ENCODE results near the gene TGOLN2. TPM values are rescaled to one million over a fixed set of nuclear protein-coding genes. Genes with fewer than 3 reads are reported as not detected.

The TGOLN2 gene
- total and polyA plus RNA-seq, 2 of the 13 experiments (the other 11 are each of a cell fraction or from before 2014, with no cell fraction given), result 99.6 to 155 TPM

GRCh38 chr2:85287721-85288120, 40.1 kb downstream of the TGOLN2 start:
- Histone ChIP-seq H3K4me3 (replicated peaks in 1 of 3; ENCODE audit: insufficient read depth in 1 of 3, low read depth in 2 of 3, low read length in 3 of 3) (no peak overlapping the region), H3K4me1 (ENCODE audit: insufficient read depth, low read length) (peaks cover 13% of the 10 kb centered on the region), H3K36me3 (replicated peaks in 1 of 2; ENCODE audit: control insufficient read depth in 1 of 2, insufficient read depth in 2 of 2, low read length in 2 of 2) (no peaks in the 10 kb centered on the region), H3K27me3 (ENCODE audit: control insufficient read depth in 1 of 2, insufficient read depth in 2 of 2, low read length in 2 of 2) (peaks cover 2 to 40% of the 10 kb centered on the region in 2 experiments; a peak in 4 of 5 replicates), H4K20me1 (ENCODE audit: insufficient read depth, low read length) (no peaks in the 10 kb centered on the region), H3K9me3 (ENCODE audit: low read length) (no peaks in the 10 kb centered on the region), H3K27ac (ENCODE audit: extremely low read length, insufficient read depth, low read length) (no peak overlapping the region), H3K9ac (ENCODE audit: insufficient read depth, low read depth, low read length) (no peak overlapping the region), H3K4me2 (ENCODE audit: low read depth, low read length) (no peak overlapping the region), H3K79me2 (ENCODE audit: insufficient read depth, low read length) (no peaks in the 10 kb centered on the region), H2AFZ (ENCODE audit: low read length) (no peak overlapping the region)
- in situ Hi-C loops (cut with HindIII; ENCODE audit: extremely low pct_ligation_motif_present, low pct_unique_long_range_greater_than_20kb), result loop anchor here (5.0 kb wide), 1 partner anchor 155 kb away; the partner anchor contains the start of gene TCF7L1
- ChIA-PET POLR2A (no interaction called here), CTCF (ENCODE audit: low intra/inter-chr PET ratio, low total read pairs) (no interaction called here)
- no TSS peak for BruUV-seq (replicated peaks)
- intact Hi-C loops (cut with micrococcal nuclease; ENCODE audit: unreplicated experiment), result loop anchor here (5.0 kb wide), 1 partner anchor 100 kb away; no protein-coding TSS in a partner anchor
- no peak for DNase-seq (ENCODE audit: low spot score)
- no peak for ATAC-seq
- WGBS (ENCODE audit: low lambda C conversion rate), result 57% methylated on average over 7 of the region's 7 CpGs
- no peak for FAIRE-seq
- no peak for TF ChIP-seq ZNF558 (CRISPR knock-in tag; IDR thresholded peaks at IDR 0.05; ENCODE audit: borderline replicate concordance)
- TF ChIP-seq ZNF264 (CRISPR knock-in tag; IDR thresholded peaks at IDR 0.05), result no peak

- FAIRE-seq (no peak), DNase-seq (ENCODE audit: low spot score) (no peak), ATAC-seq (no peak)
- Histone ChIP-seq H3K4me1 (ENCODE audit: insufficient read depth, low read length) (peaks cover 13% of the 10 kb centered on the region), H4K20me1 (ENCODE audit: insufficient read depth, low read length) (no peaks in the 10 kb centered on the region), H3K9me3 (ENCODE audit: low read length) (no peaks in the 10 kb centered on the region), H3K9ac (ENCODE audit: insufficient read depth, low read depth, low read length) (no peak overlapping the region), H3K27me3 (ENCODE audit: control insufficient read depth in 1 of 2, insufficient read depth in 2 of 2, low read length in 2 of 2) (peaks cover 2 to 44% of the 10 kb centered on the region in 2 experiments; a peak in 4 of 5 replicates), H3K79me2 (ENCODE audit: insufficient read depth, low read length) (no peaks in the 10 kb centered on the region), H2AFZ (ENCODE audit: low read length) (no peak overlapping the region), H3K4me2 (ENCODE audit: low read depth, low read length) (no peak overlapping the region), H3K36me3 (replicated peaks in 1 of 2; ENCODE audit: control insufficient read depth in 1 of 2, insufficient read depth in 2 of 2, low read length in 2 of 2) (no peaks in the 10 kb centered on the region), H3K27ac (ENCODE audit: extremely low read length, insufficient read depth, low read length) (no peak overlapping the region), H3K4me3 (replicated peaks in 1 of 3; ENCODE audit: insufficient read depth in 1 of 3, low read depth in 2 of 3, low read length in 3 of 3) (no peak overlapping the region)
- POLR2A ChIA-PET, result no interaction called here
- in situ Hi-C loops (cut with HindIII; ENCODE audit: extremely low pct_ligation_motif_present, low pct_unique_long_range_greater_than_20kb) (loop anchor here (5.0 kb wide), 1 partner anchor 155 kb away; the partner anchor contains the start of gene TCF7L1), intact Hi-C loops (cut with micrococcal nuclease; ENCODE audit: unreplicated experiment) (loop anchor here (5.0 kb wide), 1 partner anchor 100 kb away; no protein-coding TSS in a partner anchor)
- TF ChIP-seq ZMYM2 (CRISPR knock-in tag; IDR thresholded peaks at IDR 0.05) (no peak), HOXA5 (CRISPR knock-in tag; IDR thresholded peaks at IDR 0.05) (no peak), ELF4 (CRISPR knock-in tag; IDR thresholded peaks at IDR 0.05; ENCODE audit: borderline replicate concordance) (no peak)
- TF ChIP-seq, protein P1, sequence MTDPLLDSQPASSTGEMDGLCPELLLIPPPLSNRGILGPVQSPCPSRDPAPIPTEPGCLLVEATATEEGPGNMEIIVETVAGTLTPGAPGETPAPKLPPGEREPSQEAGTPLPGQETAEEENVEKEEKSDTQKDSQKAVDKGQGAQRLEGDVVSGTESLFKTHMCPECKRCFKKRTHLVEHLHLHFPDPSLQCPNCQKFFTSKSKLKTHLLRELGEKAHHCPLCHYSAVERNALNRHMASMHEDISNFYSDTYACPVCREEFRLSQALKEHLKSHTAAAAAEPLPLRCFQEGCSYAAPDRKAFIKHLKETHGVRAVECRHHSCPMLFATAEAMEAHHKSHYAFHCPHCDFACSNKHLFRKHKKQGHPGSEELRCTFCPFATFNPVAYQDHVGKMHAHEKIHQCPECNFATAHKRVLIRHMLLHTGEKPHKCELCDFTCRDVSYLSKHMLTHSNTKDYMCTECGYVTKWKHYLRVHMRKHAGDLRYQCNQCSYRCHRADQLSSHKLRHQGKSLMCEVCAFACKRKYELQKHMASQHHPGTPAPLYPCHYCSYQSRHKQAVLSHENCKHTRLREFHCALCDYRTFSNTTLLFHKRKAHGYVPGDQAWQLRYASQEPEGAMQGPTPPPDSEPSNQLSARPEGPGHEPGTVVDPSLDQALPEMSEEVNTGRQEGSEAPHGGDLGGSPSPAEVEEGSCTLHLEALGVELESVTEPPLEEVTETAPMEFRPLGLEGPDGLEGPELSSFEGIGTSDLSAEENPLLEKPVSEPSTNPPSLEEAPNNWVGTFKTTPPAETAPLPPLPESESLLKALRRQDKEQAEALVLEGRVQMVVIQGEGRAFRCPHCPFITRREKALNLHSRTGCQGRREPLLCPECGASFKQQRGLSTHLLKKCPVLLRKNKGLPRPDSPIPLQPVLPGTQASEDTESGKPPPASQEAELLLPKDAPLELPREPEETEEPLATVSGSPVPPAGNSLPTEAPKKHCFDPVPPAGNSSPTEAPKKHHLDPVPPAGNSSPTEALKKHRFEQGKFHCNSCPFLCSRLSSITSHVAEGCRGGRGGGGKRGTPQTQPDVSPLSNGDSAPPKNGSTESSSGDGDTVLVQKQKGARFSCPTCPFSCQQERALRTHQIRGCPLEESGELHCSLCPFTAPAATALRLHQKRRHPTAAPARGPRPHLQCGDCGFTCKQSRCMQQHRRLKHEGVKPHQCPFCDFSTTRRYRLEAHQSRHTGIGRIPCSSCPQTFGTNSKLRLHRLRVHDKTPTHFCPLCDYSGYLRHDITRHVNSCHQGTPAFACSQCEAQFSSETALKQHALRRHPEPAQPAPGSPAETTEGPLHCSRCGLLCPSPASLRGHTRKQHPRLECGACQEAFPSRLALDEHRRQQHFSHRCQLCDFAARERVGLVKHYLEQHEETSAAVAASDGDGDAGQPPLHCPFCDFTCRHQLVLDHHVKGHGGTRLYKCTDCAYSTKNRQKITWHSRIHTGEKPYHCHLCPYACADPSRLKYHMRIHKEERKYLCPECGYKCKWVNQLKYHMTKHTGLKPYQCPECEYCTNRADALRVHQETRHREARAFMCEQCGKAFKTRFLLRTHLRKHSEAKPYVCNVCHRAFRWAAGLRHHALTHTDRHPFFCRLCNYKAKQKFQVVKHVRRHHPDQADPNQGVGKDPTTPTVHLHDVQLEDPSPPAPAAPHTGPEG (CRISPR knock-in tag; IDR thresholded peaks at IDR 0.05), result no peak
- WGBS (ENCODE audit: low lambda C conversion rate), result 25% methylated on average over 8 of the region's 8 CpGs
- no TSS peak for BruUV-seq (replicated peaks)
- CTCF ChIA-PET (ENCODE audit: low intra/inter-chr PET ratio, low total read pairs), result interaction anchor here (2.6 kb wide), 1 partner anchor 21 kb away, joined by 47 read pairs; no protein-coding TSS in a partner anchor
These were observed 40.9 kb downstream of the TGOLN2 start for GRCh38 chr2:85286918-85287317.

Measured in HepG2 (cell line).